Skeletal muscle tissue (tissue), 4 donors: ENCODE results near the gene ADA. TPM values are rescaled to one million over a fixed set of nuclear protein-coding genes. Genes with fewer than 3 reads are reported as not detected.
"Not testable (repeated sequence)": the region's sequence is repeated elsewhere in the genome, so short reads cannot be mapped to it uniquely, and the experiment has no call there.

Experiments
- H3K27ac ChIP-seq: one replicate; pipeline ENCODE4 v1.7.0; 2013; ENCODE audit warnings: mild to moderate bottlenecking, low read depth, low read length, inconsistent platforms
- H3K27me3 ChIP-seq, 3 donors: one replicate each; pipeline ENCODE4 v1.7.0; 2013; ENCODE audit warnings: low read length in 3 of 3; ENCODE audit not compliant: control insufficient read depth in 3 of 3, insufficient read depth in 3 of 3
- H3K36me3 ChIP-seq, 3 donors: one replicate each; pipeline ENCODE4 v1.7.0; 2013; ENCODE audit warnings: low read length in 3 of 3; ENCODE audit not compliant: control insufficient read depth in 3 of 3, insufficient read depth in 3 of 3
- H3K4me1 ChIP-seq, 3 donors: one replicate each; pipeline ENCODE4 v1.7.0; 2013; ENCODE audit warnings: low read length in 3 of 3, mild to moderate bottlenecking in 3 of 3; ENCODE audit not compliant: control insufficient read depth in 3 of 3, insufficient read depth in 3 of 3
- H3K4me3 ChIP-seq, 3 donors: one replicate each; pipeline ENCODE4 v1.7.0; 2013; ENCODE audit warnings: low read length in 3 of 3
- H3K9ac ChIP-seq, 3 donors: one replicate each; pipeline ENCODE4 v1.7.0; 2013; ENCODE audit warnings: low read length in 3 of 3, mild to moderate bottlenecking in 3 of 3, moderate library complexity in 2 of 3, low read depth in 1 of 3
- H3K9me3 ChIP-seq, 3 donors: one replicate each; pipeline ENCODE4 v1.7.0; 2013; ENCODE audit warnings: low read length in 3 of 3; ENCODE audit not compliant: control insufficient read depth in 3 of 3
- total RNA-seq: library from RNA; depleted of rRNA; stranded (reverse); fragments of >200 nt; gene quantifications from one replicate; pipeline ENCODE4 v1.2.3, GENCODE V29; 2014
- donor health status: Osteomylitis.

ADA gene
- total RNA-seq, 1 donor from 2014 or later, result 3.7 TPM

- Histone ChIP-seq H3K9ac (no peak overlapping the region), H3K27ac (no peak overlapping the region), H3K4me3 (no peak overlapping the region), H3K36me3 (peaks cover 17 to 28% (median 25%) of the 10 kb centered on the region in 3 donors), H3K27me3 (no peaks in the 10 kb centered on the region), H3K4me1 (peaks cover 36 to 60% (median 41%) of the 10 kb centered on the region in 3 donors), H3K9me3 (no peaks in the 10 kb centered on the region)
These were observed 62.0 kb downstream of the ADA start for GRCh38 chr20:44589537-44589936.

GRCh38 chr20:44588321-44588720, 63.2 kb downstream of the ADA start:
- H3K4me1 ChIP-seq, result peaks cover 31 to 54% (median 40%) of the 10 kb centered on the region in 3 donors
- H3K9me3 ChIP-seq, H3K27me3 ChIP-seq, H3K9ac ChIP-seq, H3K27ac ChIP-seq, H3K4me3 ChIP-seq: not testable (repeated sequence)
- peaks cover 17 to 28% (median 25%) of the 10 kb centered on the region in 3 donors for H3K36me3 ChIP-seq

- peaks cover 31 to 54% (median 40%) of the 10 kb centered on the region in 3 donors for H3K4me1 ChIP-seq
- peak overlapping the region; percentile 3 for H3K27ac ChIP-seq
- H3K36me3 ChIP-seq, result peaks cover 16 to 26% (median 20%) of the 10 kb centered on the region in 3 donors
- peak overlapping the region in 1 of 3 donors; percentile 34 for H3K9ac ChIP-seq
- peak overlapping the region; percentile 19 to 35 (median 30) for H3K4me3 ChIP-seq
- no peaks in the 10 kb centered on the region for H3K9me3 ChIP-seq
- no peaks in the 10 kb centered on the region for H3K27me3 ChIP-seq
These were observed 64.2 kb downstream of the ADA start for GRCh38 chr20:44587035-44587980.

GRCh38 chr20:44586289-44586911, 65.1 kb downstream of the ADA start:
- Histone ChIP-seq H3K4me3 (peak overlapping the region; percentile 14 to 91 (median 35)), H3K27ac (peak overlapping the region; percentile 3)

DNA sequence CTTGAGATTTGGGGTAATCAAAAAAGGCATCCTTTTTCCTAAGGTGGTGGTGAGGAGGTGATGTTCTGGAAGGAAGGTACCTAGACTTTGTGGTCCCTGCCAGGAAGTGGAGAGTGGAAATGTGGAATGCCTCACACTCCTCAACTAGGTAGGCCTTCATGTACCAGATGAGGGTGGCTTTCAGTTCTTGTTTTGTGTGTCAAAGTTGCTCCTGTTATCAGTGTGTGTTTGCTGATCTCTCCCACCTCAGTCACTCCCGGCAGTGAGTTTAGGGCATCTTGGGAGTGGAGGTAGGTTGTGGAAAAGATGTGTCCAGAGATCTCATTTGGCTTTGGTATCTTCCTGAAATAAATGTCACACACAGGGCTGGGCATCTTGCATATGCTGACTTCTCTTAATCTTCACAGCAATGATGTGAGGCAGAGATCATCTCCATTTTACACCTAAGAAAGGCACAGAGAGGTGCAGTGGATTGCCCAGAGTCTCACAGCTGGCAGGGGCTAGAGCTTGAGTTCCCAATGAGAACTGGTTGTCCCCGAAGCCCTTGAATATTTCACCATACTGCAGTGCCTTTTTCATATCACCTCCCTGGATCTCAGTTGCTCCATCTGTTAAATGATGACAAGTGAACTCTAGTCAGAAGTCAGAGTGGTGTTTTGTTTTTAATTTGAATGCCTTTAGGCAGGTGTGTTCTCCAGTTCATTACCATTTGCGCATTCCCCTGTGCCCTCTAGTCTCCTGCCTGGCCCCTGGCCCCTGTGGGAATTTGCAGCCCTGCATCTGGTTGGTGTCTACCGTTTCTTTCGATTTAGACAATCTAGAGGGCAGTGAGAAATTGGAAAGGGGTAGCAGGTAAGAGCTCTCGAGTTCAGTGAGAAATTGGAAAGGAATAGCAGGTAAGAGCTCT, 66.2 kb downstream of the ADA start:
- Histone ChIP-seq H3K27ac (peak overlapping the region; percentile 93), H3K27me3 (no peaks in the 10 kb centered on the region), H3K36me3 (peaks cover 0 to 8% (median 3%) of the 10 kb centered on the region in 3 donors), H3K4me1 (peaks cover 50 to 64% (median 59%) of the 10 kb centered on the region in 3 donors), H3K4me3 (peak overlapping the region; percentile 73 to 91 (median 83)), H3K9me3 (no peaks in the 10 kb centered on the region), H3K9ac (peak overlapping the region in 2 of 3 donors; percentile 20 to 89)

More at GRCh38 chr20:44586289-44586911, 65.1 kb downstream of the ADA start:
- H3K9ac ChIP-seq, result peak overlapping the region in 2 of 3 donors; percentile 25 to 89
- peaks cover 40 to 58% (median 49%) of the 10 kb centered on the region in 3 donors for H3K4me1 ChIP-seq
- no peaks in the 10 kb centered on the region for H3K9me3 ChIP-seq
- H3K36me3 ChIP-seq, result peaks cover 9 to 18% (median 12%) of the 10 kb centered on the region in 3 donors
- H3K27me3 ChIP-seq, result no peaks in the 10 kb centered on the region

DNA sequence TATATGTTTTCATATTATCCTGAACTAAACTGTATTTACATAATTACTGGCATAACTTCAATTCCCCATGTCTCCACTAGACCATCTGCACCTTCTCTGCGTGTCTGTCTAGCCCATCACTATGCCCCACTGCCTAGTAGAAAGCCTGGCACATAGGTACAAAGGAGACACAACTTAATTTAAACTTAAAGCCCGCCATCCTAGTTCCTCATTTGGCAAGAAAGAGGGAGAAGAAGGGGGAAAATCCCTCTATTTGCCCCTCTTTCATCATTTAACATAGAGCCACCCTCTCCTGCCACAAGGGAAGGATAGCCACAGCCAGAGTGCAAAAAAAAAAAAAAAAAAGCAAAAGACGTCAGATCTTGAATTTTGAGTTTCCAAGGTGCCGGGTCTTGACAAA, 67.3 kb downstream of the ADA start:
- H3K4me1 ChIP-seq, result peaks cover 61 to 74% (median 68%) of the 10 kb centered on the region in 3 donors
- H3K4me3 ChIP-seq, result peak overlapping the region; percentile 73 to 91 (median 83)

GRCh38 chr20:44583157-44583556, 68.3 kb downstream of the ADA start:
- Histone ChIP-seq H3K27ac (peak overlapping the region; percentile 93), H3K9ac (peak overlapping the region; percentile 89 to 93 (median 92)), H3K27me3 (no peaks in the 10 kb centered on the region), H3K9me3 (no peaks in the 10 kb centered on the region), H3K36me3 (no peaks in the 10 kb centered on the region), H3K4me3 (peak overlapping the region; percentile 73 to 91 (median 83)), H3K4me1 (peaks cover 68 to 75% (median 68%) of the 10 kb centered on the region in 3 donors)

More for the DNA sequence above, 67.3 kb downstream of the ADA start:
- Histone ChIP-seq H3K36me3 (no peaks in the 10 kb centered on the region), H3K9me3 (no peaks in the 10 kb centered on the region), H3K27ac (peak overlapping the region; percentile 93), H3K9ac (peak overlapping the region; percentile 89 to 93 (median 92)), H3K27me3 (no peaks in the 10 kb centered on the region)

- Histone ChIP-seq H3K36me3 (no peaks in the 10 kb centered on the region), H3K27ac (peak within 1 kb of the TSS; percentile 93), H3K4me1 (peaks cover 67 to 73% (median 72%) of the 10 kb centered on the region in 3 donors), H3K9ac (peak within 1 kb of the TSS; percentile 89 to 93 (median 92)), H3K27me3 (no peaks in the 10 kb centered on the region), H3K4me3 (peak within 1 kb of the TSS; percentile 73 to 91 (median 83)), H3K9me3 (no peaks in the 10 kb centered on the region)
These were observed 69.0 kb downstream of the ADA start, which contains the start of gene PKIG for GRCh38 chr20:44582311-44583025. Gene PKIG (plus strand): TSS chr20:44582579. CDS start chr20:44614557, 31,978 bp downstream.
